MCF 10A (cell line): ENCODE measurements around the gene CMTM7. TPM values are rescaled to one million over a fixed set of nuclear protein-coding genes. Genes with fewer than 3 reads are reported as not detected.
A peak's percentile ranks its signal among the peaks of the same experiment; 100 is the strongest.

Experiments
- BruUV-seq: library from RNA; stranded (reverse); fragments of 400-500 nt; replicated peaks from 2 replicates; lab custom pipeline; 2021; lab: Mats Ljungman, UMichigan
- CTCF ChIA-PET: fragments of 300-600 bp; sonication (Branson Sonifier 250); formaldehyde crosslinking; extraction: SDS; loops from one replicate; lab custom pipeline; 2021; ENCODE audit warnings: antibody characterized with exemption, inconsistent platforms; lab: Yijun Ruan, JAX
- POLR2A ChIA-PET: fragments of 300-600, 350-650 bp; sonication (Branson Sonifier 250); formaldehyde crosslinking; extraction: SDS; loops from one replicate; lab custom pipeline; 2020; ENCODE audit warnings: antibody characterized with exemption, inconsistent platforms; lab: Yijun Ruan, JAX
- DNase-seq: peaks from one replicate; pipeline ENCODE4 v3.0.0-alpha.2; 2018; ENCODE audit not compliant: unreplicated experiment
- H3K27ac Mint-ChIP-seq: one replicate; pipeline ENCODE4 v1.8.0; 2022; ENCODE audit warnings: mild to moderate bottlenecking, low read depth, mixed read lengths; ENCODE audit not compliant: unreplicated experiment
- H3K27me3 Mint-ChIP-seq: one replicate; pipeline ENCODE4 v1.8.0; 2022; ENCODE audit warnings: mixed read lengths; ENCODE audit not compliant: insufficient read depth, unreplicated experiment
- H3K36me3 Mint-ChIP-seq: one replicate; pipeline ENCODE4 v1.8.0; 2022; ENCODE audit warnings: mild to moderate bottlenecking, moderate library complexity, mixed read lengths; ENCODE audit not compliant: insufficient read depth, unreplicated experiment
- H3K4me1 Mint-ChIP-seq: one replicate; pipeline ENCODE4 v1.8.0; 2022; ENCODE audit warnings: mixed read lengths; ENCODE audit not compliant: insufficient read depth, unreplicated experiment
- H3K4me3 Mint-ChIP-seq: one replicate; pipeline ENCODE4 v1.8.0; 2022; ENCODE audit warnings: mild to moderate bottlenecking, moderate library complexity, mixed read lengths; ENCODE audit not compliant: unreplicated experiment
- H3K9me3 Mint-ChIP-seq: one replicate; pipeline ENCODE4 v1.8.0; 2022; ENCODE audit warnings: mixed read lengths; ENCODE audit not compliant: unreplicated experiment
- CTCF ChIP-seq: fragments of 200-600 bp; IDR thresholded peaks from one replicate; pipeline ENCODE4 v1.8.0; 2022; ENCODE audit warnings: antibody characterized with exemption, mild to moderate bottlenecking; ENCODE audit not compliant: unreplicated experiment
- intact Hi-C: fragments of 100-400 bp; cut with micrococcal nuclease; formaldehyde crosslinking; loops from 2 replicates; pipeline ENCODE4 v1.14.1; 2022
- total RNA-seq: library from RNA; stranded (reverse); gene quantifications from 2 replicates; pipeline ENCODE4 v1.2.3, GENCODE V29; 2022

The CMTM7 gene
- total RNA-seq, 1 experiment from 2014 or later = 14.3 TPM

DNA sequence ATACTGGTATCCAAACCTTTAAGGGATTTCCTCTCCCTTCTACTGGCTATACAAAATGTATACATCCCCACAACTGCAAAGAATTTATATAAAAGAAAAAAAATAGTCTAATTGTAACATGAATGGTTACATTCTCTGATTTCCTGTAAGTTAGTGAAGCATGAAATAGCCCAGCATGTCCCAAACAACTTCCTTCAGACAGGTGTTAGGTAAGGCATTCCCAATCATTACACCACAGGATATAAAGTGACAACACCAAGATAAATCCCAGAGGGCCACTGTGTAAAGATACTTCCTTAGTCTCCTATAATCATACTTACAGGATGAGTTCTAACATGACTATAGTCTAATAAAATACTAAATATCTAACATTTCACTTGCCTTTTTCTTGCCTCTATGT, 103.4 kb downstream of the CMTM7 start:
- Mint-ChIP-seq H3K36me3 (peaks cover 4% of the 10 kb centered on the region), H3K27ac (no peak overlapping the region), H3K27me3 (no peaks in the 10 kb centered on the region), H3K4me3 (no peak overlapping the region), H3K9me3 (no peaks in the 10 kb centered on the region), H3K4me1 (peaks cover 13% of the 10 kb centered on the region)
- CTCF ChIA-PET = no interaction called here
- no peak for DNase-seq
- no TSS peak for BruUV-seq
- intact Hi-C loops = no loop called here
- POLR2A ChIA-PET = interaction anchor here (0.9 to 1.6 kb wide), 2 partner anchors 75 to 103 kb away, joined by 4 read pairs; partner anchors contain the start of genes CMTM7 and DYNC1LI1
- no peak for TF ChIP-seq CTCF

DNA sequence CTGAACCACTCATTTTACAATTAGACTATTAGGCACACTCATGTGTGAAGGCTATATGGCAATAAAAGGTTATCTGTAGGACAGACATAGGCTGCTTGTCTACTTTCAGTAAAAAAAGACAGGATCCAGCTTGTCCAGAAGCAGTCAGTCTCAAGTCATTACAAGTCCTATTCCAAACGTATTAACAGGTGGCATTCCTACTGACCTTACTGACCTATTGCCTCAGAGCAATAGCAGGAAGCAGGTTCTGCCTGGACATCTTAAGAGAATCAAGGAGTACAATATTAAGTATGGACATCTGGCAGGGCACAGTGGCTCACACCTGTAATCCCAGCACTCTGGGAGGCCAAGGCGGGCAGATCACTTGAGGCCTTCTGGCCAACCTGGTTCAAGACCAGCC, 104.0 kb downstream of the CMTM7 start:
- POLR2A ChIA-PET = interaction anchor here (0.9 to 1.6 kb wide), 2 partner anchors 75 to 104 kb away, joined by 4 read pairs; partner anchors contain the start of genes CMTM7 and DYNC1LI1
- Mint-ChIP-seq H3K27me3 (no peaks in the 10 kb centered on the region), H3K4me1 (peaks cover 13% of the 10 kb centered on the region), H3K36me3 (peaks cover 4% of the 10 kb centered on the region), H3K4me3 (no peak overlapping the region), H3K9me3 (no peaks in the 10 kb centered on the region), H3K27ac (no peak overlapping the region)
- CTCF ChIA-PET = interaction anchor here (0.6 to 1.1 kb wide), 4 partner anchors 28 to 318 kb away, joined by 3 to 4 read pairs (median 4); no protein-coding TSS in a partner anchor
- no TSS peak for BruUV-seq
- DNase-seq = peak; percentile 68
- intact Hi-C loops = no loop called here
- TF ChIP-seq CTCF = no peak

DNA sequence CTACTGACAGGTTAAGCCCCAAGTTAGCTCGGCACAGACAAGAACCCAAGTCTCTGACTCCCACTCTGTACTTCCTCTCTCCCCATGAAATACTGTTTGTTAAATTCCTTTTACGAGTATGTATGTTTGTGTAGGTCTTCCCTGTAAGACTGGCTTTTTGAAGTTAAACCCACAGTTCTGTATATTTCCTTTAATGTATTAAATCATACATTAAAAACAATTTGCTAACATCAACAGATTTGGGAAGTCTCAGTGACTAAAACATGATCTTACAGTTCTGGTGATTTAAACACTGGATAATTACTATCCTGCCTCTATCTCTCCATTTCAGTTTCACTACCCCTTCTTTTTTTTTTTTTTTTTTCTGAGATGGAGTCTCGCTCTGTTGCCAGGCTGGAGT, 106.6 kb downstream of the CMTM7 start:
- H3K9me3 Mint-ChIP-seq = no peaks in the 10 kb centered on the region
- DNase-seq = no peak
- intact Hi-C loops = no loop called here
- no peaks in the 10 kb centered on the region for H3K27me3 Mint-ChIP-seq
- peaks cover 26% of the 10 kb centered on the region for H3K4me1 Mint-ChIP-seq
- POLR2A ChIA-PET = interaction anchor here (0.7 to 1.3 kb wide), 2 partner anchors 27 to 582 kb away, joined by 3 read pairs; no protein-coding TSS in a partner anchor
- TF ChIP-seq CTCF = no peak
- CTCF ChIA-PET = interaction anchor here (0.6 to 2.1 kb wide), 4 partner anchors 26 to 201 kb away, joined by 3 to 5 read pairs (median 4); no protein-coding TSS in a partner anchor
- H3K4me3 Mint-ChIP-seq = no peak overlapping the region
- no peak overlapping the region for H3K27ac Mint-ChIP-seq
- H3K36me3 Mint-ChIP-seq = peaks cover 4% of the 10 kb centered on the region
- no TSS peak for BruUV-seq

GRCh38 chr3:32498992-32499391, 107.3 kb downstream of the CMTM7 start:
- CTCF ChIA-PET = interaction anchor here (0.5 to 2.1 kb wide), 4 partner anchors 11 to 726 kb away, joined by 3 to 5 read pairs (median 4); no protein-coding TSS in a partner anchor
- no peaks in the 10 kb centered on the region for H3K9me3 Mint-ChIP-seq
- POLR2A ChIA-PET = interaction anchor here (0.7 to 1.3 kb wide), 4 partner anchors 9 to 583 kb away, joined by 3 read pairs; no protein-coding TSS in a partner anchor
- DNase-seq = no peak
- H3K4me1 Mint-ChIP-seq = peaks cover 27% of the 10 kb centered on the region
- TF ChIP-seq CTCF = no peak
- BruUV-seq = no TSS peak
- H3K27ac Mint-ChIP-seq = no peak overlapping the region
- intact Hi-C loops = no loop called here
- H3K27me3 Mint-ChIP-seq = no peaks in the 10 kb centered on the region
- peaks cover 4% of the 10 kb centered on the region for H3K36me3 Mint-ChIP-seq
- H3K4me3 Mint-ChIP-seq = no peak overlapping the region
